ENCODE measurements around the gene PSMD1.

DNA sequence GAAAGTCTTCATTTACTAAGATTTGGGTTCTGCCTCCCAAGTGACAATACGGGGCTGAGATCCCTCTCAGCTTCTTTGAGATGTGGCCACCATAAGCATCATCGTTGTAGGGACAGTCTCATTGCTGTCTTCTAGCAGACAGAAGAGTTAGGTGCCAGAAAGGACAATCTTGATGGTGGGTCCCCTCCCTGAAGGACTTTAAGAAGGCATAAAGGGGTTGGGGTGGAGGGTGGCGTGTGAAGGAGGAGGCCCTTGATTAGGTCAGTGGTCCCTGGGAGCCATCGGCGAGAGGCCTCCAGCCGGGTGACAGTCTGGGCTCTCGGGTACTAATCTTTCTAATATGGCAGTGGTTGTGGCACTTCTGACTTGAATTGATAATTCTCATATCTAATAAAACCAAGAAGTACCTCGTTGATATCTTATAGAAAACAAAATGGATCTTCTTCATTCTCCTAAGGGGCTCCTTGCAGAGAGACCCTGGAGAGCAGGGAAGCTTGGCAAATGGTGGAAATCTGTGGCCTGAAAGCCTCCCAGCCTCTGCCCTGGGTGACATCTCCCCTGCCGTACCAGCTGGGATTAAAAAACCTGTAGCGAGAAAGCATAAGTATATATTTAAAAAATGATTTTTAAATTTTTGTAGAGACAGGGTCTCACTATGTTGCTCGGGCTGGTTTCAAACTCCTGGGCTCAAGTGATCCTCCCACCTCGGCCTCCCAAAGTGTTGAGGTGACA is 7.2 kb upstream of the PSMD1 start:
- TF ChIP-seq ZFP30 (CRISPR knock-in tag; IDR thresholded peaks at IDR 0.05) (no peak), ZNF8 (CRISPR knock-in tag; IDR thresholded peaks at IDR 0.05) (no peak), ZNF565 (CRISPR knock-in tag; conservative IDR thresholded peaks at IDR 0.05; ENCODE audit: low read depth) (no peak)
